ENCODE data around the gene LAMA1.

LAMA1 gene

GRCh38 chr18:7122376-7122775 is 4.8 kb upstream of the LAMA1 start:
- no peak overlapping the region for H3K4ac ChIP-seq (ENCODE audit: low read depth, low read length)
- H3K27me3 ChIP-seq (ENCODE audit: insufficient read depth, low read length): no peaks in the 10 kb centered on the region
- no peak overlapping the region for H3K18ac ChIP-seq (ENCODE audit: low read length)
- no peaks in the 10 kb centered on the region for H3K36me3 ChIP-seq (ENCODE audit: control insufficient read depth in 1 of 2, insufficient read depth in 2 of 2, low read length in 2 of 2)
- no peak overlapping the region for H3K14ac ChIP-seq (ENCODE audit: low read length)
- no peak overlapping the region for H2AK5ac ChIP-seq (ENCODE audit: low read length)
- H3K27ac ChIP-seq (ENCODE audit: low read depth, low read length): no peak overlapping the region
- no peak overlapping the region for H3K4me2 ChIP-seq (ENCODE audit: low read length)
- H3K79me2 ChIP-seq (ENCODE audit: control insufficient read depth, insufficient read depth, low read length, poor library complexity): peaks cover 5% of the 10 kb centered on the region
- H2BK12ac ChIP-seq (ENCODE audit: low read length): no peak overlapping the region
- no peak overlapping the region for H2BK120ac ChIP-seq (ENCODE audit: insufficient read depth, low read length, poor library complexity)
- WGBS (ENCODE audit: extremely low coverage, insufficient coverage, insufficient read length): no CpG with 5 or more reads among the region's 4 CpGs
- no peaks in the 10 kb centered on the region for H3K9me3 ChIP-seq (ENCODE audit: insufficient read depth, low read depth, low read length)
- DNase-seq: no peak
- H3K23ac ChIP-seq (ENCODE audit: low read length): no peak overlapping the region
- no peak overlapping the region for H2BK5ac ChIP-seq (ENCODE audit: low read depth, low read length, poor library complexity)
- H3K79me1 ChIP-seq (ENCODE audit: low read length): peaks cover 6% of the 10 kb centered on the region
- H3K4me1 ChIP-seq (ENCODE audit: control insufficient read depth in 1 of 2, insufficient read depth in 2 of 2, low read length in 2 of 2): peaks cover 0 to 3% of the 10 kb centered on the region in 2 experiments
- H2AFZ ChIP-seq (ENCODE audit: insufficient read depth, low read length, poor library complexity): no peak overlapping the region
- H4K8ac ChIP-seq (ENCODE audit: low read depth, low read length): no peak overlapping the region
- no peak overlapping the region for H4K91ac ChIP-seq (ENCODE audit: low read depth, low read length)
- H3K9ac ChIP-seq (ENCODE audit: low read length): no peak overlapping the region
- H3K4me3 ChIP-seq (ENCODE audit: low read depth, low read length): no peak overlapping the region
- no peak overlapping the region for H4K12ac ChIP-seq (ENCODE audit: low read depth, low read length)

- H3K4me2 ChIP-seq (ENCODE audit: low read length): peak overlapping the region; percentile 98
- peak overlapping the region; percentile 88 for H2BK120ac ChIP-seq (ENCODE audit: insufficient read depth, low read length, poor library complexity)
- H3K79me1 ChIP-seq (ENCODE audit: low read length): peaks cover 11% of the 10 kb centered on the region
- no peak overlapping the region for H3K23ac ChIP-seq (ENCODE audit: low read length)
- no peak overlapping the region for H4K8ac ChIP-seq (ENCODE audit: low read depth, low read length)
- no peaks in the 10 kb centered on the region for H3K9me3 ChIP-seq (ENCODE audit: insufficient read depth, low read depth, low read length)
- peak overlapping the region; percentile 84 for H3K9ac ChIP-seq (ENCODE audit: low read length)
- peak overlapping the region; percentile 89 for H3K14ac ChIP-seq (ENCODE audit: low read length)
- H4K12ac ChIP-seq (ENCODE audit: low read depth, low read length): no peak overlapping the region
- H2BK5ac ChIP-seq (ENCODE audit: low read depth, low read length, poor library complexity): peak overlapping the region; percentile 77
- H3K27me3 ChIP-seq (ENCODE audit: insufficient read depth, low read length): no peaks in the 10 kb centered on the region
- H2AFZ ChIP-seq (ENCODE audit: insufficient read depth, low read length, poor library complexity): peak overlapping the region; percentile 91
- peak overlapping the region; percentile 92 for H3K4me3 ChIP-seq (ENCODE audit: low read depth, low read length)
- no CpG with 5 or more reads among the region's 61 CpGs for WGBS (ENCODE audit: extremely low coverage, insufficient coverage, insufficient read length)
- no peaks in the 10 kb centered on the region for H3K36me3 ChIP-seq (ENCODE audit: control insufficient read depth in 1 of 2, insufficient read depth in 2 of 2, low read length in 2 of 2)
- peaks cover 17% of the 10 kb centered on the region for H3K79me2 ChIP-seq (ENCODE audit: control insufficient read depth, insufficient read depth, low read length, poor library complexity)
- H3K27ac ChIP-seq (ENCODE audit: low read depth, low read length): peak overlapping the region; percentile 60
- peak overlapping the region; percentile 92 for H4K91ac ChIP-seq (ENCODE audit: low read depth, low read length)
- H2AK5ac ChIP-seq (ENCODE audit: low read length): no peak overlapping the region
- peak overlapping the region; percentile 90 for H3K4ac ChIP-seq (ENCODE audit: low read depth, low read length)
- H3K18ac ChIP-seq (ENCODE audit: low read length): peak overlapping the region; percentile 95
- H2BK12ac ChIP-seq (ENCODE audit: low read length): no peak overlapping the region
- H3K4me1 ChIP-seq (ENCODE audit: control insufficient read depth in 1 of 2, insufficient read depth in 2 of 2, low read length in 2 of 2): peaks cover 3 to 9% of the 10 kb centered on the region in 2 experiments
- DNase-seq: peak in 1 of 2 donors; percentile 39
Observed at GRCh38 chr18:7116792-7117389, 706 bp downstream of the LAMA1 start.

GRCh38 chr18:7116001-7116730 is 1.4 kb downstream of the LAMA1 start:
- H2AK5ac ChIP-seq (ENCODE audit: low read length): no peak overlapping the region
- H3K36me3 ChIP-seq (ENCODE audit: control insufficient read depth in 1 of 2, insufficient read depth in 2 of 2, low read length in 2 of 2): no peaks in the 10 kb centered on the region
- H4K8ac ChIP-seq (ENCODE audit: low read depth, low read length): no peak overlapping the region
- WGBS (ENCODE audit: extremely low coverage, insufficient coverage, insufficient read length): no CpG with 5 or more reads among the region's 24 CpGs
- H4K91ac ChIP-seq (ENCODE audit: low read depth, low read length): no peak overlapping the region
- peak overlapping the region; percentile 33 for H3K4me3 ChIP-seq (ENCODE audit: low read depth, low read length)
- H3K4ac ChIP-seq (ENCODE audit: low read depth, low read length): peak overlapping the region; percentile 39
- H3K27me3 ChIP-seq (ENCODE audit: insufficient read depth, low read length): no peaks in the 10 kb centered on the region
- peaks cover 11% of the 10 kb centered on the region for H3K79me1 ChIP-seq (ENCODE audit: low read length)
- peaks cover 17% of the 10 kb centered on the region for H3K79me2 ChIP-seq (ENCODE audit: control insufficient read depth, insufficient read depth, low read length, poor library complexity)
- H3K23ac ChIP-seq (ENCODE audit: low read length): no peak overlapping the region
- no peak overlapping the region for H3K14ac ChIP-seq (ENCODE audit: low read length)
- H3K4me1 ChIP-seq (ENCODE audit: control insufficient read depth in 1 of 2, insufficient read depth in 2 of 2, low read length in 2 of 2): peaks cover 3 to 11% of the 10 kb centered on the region in 2 experiments
- peak overlapping the region; percentile 98 for H3K4me2 ChIP-seq (ENCODE audit: low read length)
- no peak overlapping the region for H2BK12ac ChIP-seq (ENCODE audit: low read length)
- no peak overlapping the region for H3K9ac ChIP-seq (ENCODE audit: low read length)
- H2BK120ac ChIP-seq (ENCODE audit: insufficient read depth, low read length, poor library complexity): no peak overlapping the region
- H4K12ac ChIP-seq (ENCODE audit: low read depth, low read length): no peak overlapping the region
- no peak overlapping the region for H2BK5ac ChIP-seq (ENCODE audit: low read depth, low read length, poor library complexity)
- peak in 1 of 2 donors; percentile 14 for DNase-seq
- H3K9me3 ChIP-seq (ENCODE audit: insufficient read depth, low read depth, low read length): no peaks in the 10 kb centered on the region
- H3K18ac ChIP-seq (ENCODE audit: low read length): no peak overlapping the region
- H3K27ac ChIP-seq (ENCODE audit: low read depth, low read length): no peak overlapping the region
- H2AFZ ChIP-seq (ENCODE audit: insufficient read depth, low read length, poor library complexity): peak overlapping the region; percentile 17

GRCh38 chr18:7112936-7113335 is 4.7 kb downstream of the LAMA1 start:
- peaks cover 7 to 15% of the 10 kb centered on the region in 2 experiments for H3K4me1 ChIP-seq (ENCODE audit: control insufficient read depth in 1 of 2, insufficient read depth in 2 of 2, low read length in 2 of 2)
- peak overlapping the region; percentile 13 for H2BK12ac ChIP-seq (ENCODE audit: low read length)
- H3K4me2 ChIP-seq (ENCODE audit: low read length): no peak overlapping the region
- H2AK5ac ChIP-seq (ENCODE audit: low read length): no peak overlapping the region
- H4K8ac ChIP-seq (ENCODE audit: low read depth, low read length): no peak overlapping the region
- no CpG with 5 or more reads among the region's 3 CpGs for WGBS (ENCODE audit: extremely low coverage, insufficient coverage, insufficient read length)
- no peak overlapping the region for H2AFZ ChIP-seq (ENCODE audit: insufficient read depth, low read length, poor library complexity)
- no peak for DNase-seq
- no peak overlapping the region for H2BK120ac ChIP-seq (ENCODE audit: insufficient read depth, low read length, poor library complexity)
- H2BK5ac ChIP-seq (ENCODE audit: low read depth, low read length, poor library complexity): no peak overlapping the region
- H3K23ac ChIP-seq (ENCODE audit: low read length): no peak overlapping the region
- no peaks in the 10 kb centered on the region for H3K27me3 ChIP-seq (ENCODE audit: insufficient read depth, low read length)
- no peaks in the 10 kb centered on the region for H3K36me3 ChIP-seq (ENCODE audit: control insufficient read depth in 1 of 2, insufficient read depth in 2 of 2, low read length in 2 of 2)
- peaks cover 17% of the 10 kb centered on the region for H3K79me2 ChIP-seq (ENCODE audit: control insufficient read depth, insufficient read depth, low read length, poor library complexity)
- no peak overlapping the region for H3K14ac ChIP-seq (ENCODE audit: low read length)
- H3K79me1 ChIP-seq (ENCODE audit: low read length): peaks cover 9% of the 10 kb centered on the region
- H3K4ac ChIP-seq (ENCODE audit: low read depth, low read length): peak overlapping the region; percentile 47
- no peak overlapping the region for H3K18ac ChIP-seq (ENCODE audit: low read length)
- H4K12ac ChIP-seq (ENCODE audit: low read depth, low read length): no peak overlapping the region
- H3K9ac ChIP-seq (ENCODE audit: low read length): no peak overlapping the region
- no peaks in the 10 kb centered on the region for H3K9me3 ChIP-seq (ENCODE audit: insufficient read depth, low read depth, low read length)
- H4K91ac ChIP-seq (ENCODE audit: low read depth, low read length): no peak overlapping the region
- H3K27ac ChIP-seq (ENCODE audit: low read depth, low read length): no peak overlapping the region
- no peak overlapping the region for H3K4me3 ChIP-seq (ENCODE audit: low read depth, low read length)

Measured in trophoblast cell (in vitro differentiated cells and primary cell).